Transverse colon (tissue), 4 donors: ENCODE measurements around the gene NANS. TPM values are rescaled to one million over a fixed set of nuclear protein-coding genes. Genes with fewer than 3 reads are reported as not detected.
A peak's percentile ranks its signal among the peaks of the same experiment; 100 is the strongest.

ENCODE experiments used
- DNase-seq: peaks from one replicate; pipeline ENCODE4 v3.0.0-alpha.2; 2019
- H3K27ac ChIP-seq, 4 donors: fragments of 200-600 bp; sonication (generic); 2 replicates each; pipeline ENCODE4 v1.5.1; 2016 to 2018; ENCODE audit warnings: inconsistent platforms in 4 of 4
- H3K27me3 ChIP-seq: fragments of 200-600 bp; sonication (generic); 2 replicates; pipeline ENCODE4 v1.5.1; 2017; ENCODE audit warnings: inconsistent platforms
- H3K36me3 ChIP-seq, 4 donors: fragments of 200-600 bp; sonication (generic); 2 replicates each; pipeline ENCODE4 v1.5.1; 2017 to 2019; ENCODE audit warnings: inconsistent platforms in 4 of 4
- H3K4me1 ChIP-seq, 4 donors: fragments of 200-600 bp; sonication (generic); 2 replicates each; pipeline ENCODE4 v1.5.1; 2017 to 2020; ENCODE audit warnings: inconsistent platforms in 4 of 4
- H3K4me3 ChIP-seq, 4 donors: fragments of 200-600 bp; sonication (generic); 1 replicate in 1 of 4; 2 replicates in 3 of 4; pipeline versions ENCODE4 v1.5.1 to v1.6.1; 2017 to 2019; ENCODE audit warnings: inconsistent platforms in 4 of 4
- H3K9me3 ChIP-seq, 2 donors: fragments of 200-600 bp; sonication (generic); 2 replicates each; pipeline ENCODE4 v1.5.1; 2017 to 2019; ENCODE audit warnings: inconsistent platforms in 2 of 2
- EP300 ChIP-seq: sonication (generic); formaldehyde crosslinking; IDR thresholded peaks from one replicate; pipeline ENCODE4 v1.6.1; 2017; ENCODE audit warnings: antibody characterized with exemption, low read depth
- POLR2A ChIP-seq: fragments of 450-650 bp; IDR thresholded peaks from one replicate; pipeline ENCODE4 v1.6.1; 2016; ENCODE audit warnings: antibody characterized with exemption, mild to moderate bottlenecking, moderate library complexity
- POLR2AphosphoS5 ChIP-seq, 3 donors: sonication (generic); formaldehyde crosslinking; IDR thresholded peaks; one replicate each; pipeline ENCODE4 v1.6.1; 2016; ENCODE audit warnings: antibody characterized with exemption in 3 of 3
- WGBS, 2 donors: methylation state at CpG; one replicate each; pipeline ENCODE4 v1.1.5; 2018; ENCODE audit warnings: low coverage in 1 of 2; 5-methylcytosine and 5-hydroxymethylcytosine counted together
- in situ Hi-C, 4 donors: fragments of 200-750 bp; cut with MboI; loops; one replicate each; pipeline versions ENCODE4 v1.15.0 to v1.15.1; 2017; ENCODE audit warnings: low sequenced_read_pairs in 3 of 4, low pct_ligation_motif_present in 1 of 4, low pct_unique_long_range_greater_than_20kb in 1 of 4
- intact Hi-C: fragments of 100-400 bp; cut with DNase I; formaldehyde crosslinking; loops from one replicate; pipeline ENCODE4 v1.15.1; 2023; ENCODE audit warnings: low total_unique reads
- total RNA-seq, 4 donors: library from RNA; depleted of rRNA; stranded (reverse); fragments of >200 nt; gene quantifications; one replicate each; pipeline ENCODE4 v1.1.0, GENCODE V29; 2016
- TF ChIP-seq, protein P1 (sequence below), 5 experiments: fragments of 200-600 bp in 3 of 5; fragments of 450-650 bp in 2 of 5; sonication (generic) in 3 of 5; IDR thresholded peaks; 1 replicate in 2 of 5; 2 replicates in 3 of 5; pipeline ENCODE4 v1.5.1; 2016 to 2017; ENCODE audit warnings: antibody characterized with exemption in 5 of 5, inconsistent platforms in 3 of 5, mild to moderate bottlenecking in 2 of 5, moderate library complexity in 1 of 5

Gene NANS
- total RNA-seq, 4 donors from 2014 or later: 86.6 to 319 (median 269) TPM

DNA sequence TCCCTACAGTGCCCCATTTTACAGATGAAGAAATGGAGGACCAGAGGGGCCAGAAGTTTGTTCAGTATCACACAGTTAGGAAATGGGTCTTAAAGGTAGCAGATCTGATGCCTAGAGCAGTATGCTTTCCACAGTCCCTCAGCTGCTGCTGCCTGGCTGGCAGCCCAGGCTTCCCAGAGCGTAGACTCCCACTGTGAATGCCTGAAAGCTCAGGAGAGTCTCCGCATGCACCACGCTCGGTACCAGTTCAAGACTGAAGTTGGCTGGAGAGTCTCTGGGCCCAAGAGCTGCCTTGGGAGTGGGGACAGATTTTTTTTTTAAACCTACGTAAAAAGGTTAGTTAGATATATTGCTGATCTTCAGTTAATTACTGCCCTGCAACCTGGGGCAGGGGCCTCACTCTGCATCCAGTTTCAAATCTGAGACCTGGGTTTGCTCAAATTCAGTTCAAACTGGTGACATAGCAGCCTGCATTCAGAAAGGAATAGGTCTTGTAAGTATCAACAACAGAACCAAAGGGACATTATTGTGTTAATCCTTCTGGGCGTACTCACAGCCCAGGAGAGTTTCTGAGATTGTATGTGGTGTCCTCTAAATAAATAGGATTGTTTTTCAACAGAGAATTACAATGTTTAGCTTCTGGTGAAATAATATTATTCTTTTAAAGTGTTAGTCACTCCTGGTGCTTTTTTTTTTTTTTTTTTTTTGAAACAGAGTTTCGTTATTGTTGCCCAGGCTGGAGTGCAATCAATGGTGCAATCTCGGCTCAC is 8.3 kb downstream of the NANS start:
- intact Hi-C loops: no loop called here
- Histone ChIP-seq H3K27ac (no peak overlapping the region), H3K4me1 (peaks cover 0 to 74% (median 13%) of the 10 kb centered on the region in 4 donors), H3K4me3 (no peak overlapping the region), H3K27me3 (no peaks in the 10 kb centered on the region), H3K9me3 (no peaks in the 10 kb centered on the region), H3K36me3 (peaks cover 0 to 38% (median 17%) of the 10 kb centered on the region in 4 donors)
- no peak for DNase-seq
- WGBS, 2 donors: 89 to 92% methylated on average over 4 to 8 of the region's 8 CpGs
- in situ Hi-C loops: loop anchor here in 1 of 4 donors (25.0 kb wide), 1 partner anchor 122 kb away; the partner anchor contains the start of gene CORO2A
- TF ChIP-seq, protein P1, sequence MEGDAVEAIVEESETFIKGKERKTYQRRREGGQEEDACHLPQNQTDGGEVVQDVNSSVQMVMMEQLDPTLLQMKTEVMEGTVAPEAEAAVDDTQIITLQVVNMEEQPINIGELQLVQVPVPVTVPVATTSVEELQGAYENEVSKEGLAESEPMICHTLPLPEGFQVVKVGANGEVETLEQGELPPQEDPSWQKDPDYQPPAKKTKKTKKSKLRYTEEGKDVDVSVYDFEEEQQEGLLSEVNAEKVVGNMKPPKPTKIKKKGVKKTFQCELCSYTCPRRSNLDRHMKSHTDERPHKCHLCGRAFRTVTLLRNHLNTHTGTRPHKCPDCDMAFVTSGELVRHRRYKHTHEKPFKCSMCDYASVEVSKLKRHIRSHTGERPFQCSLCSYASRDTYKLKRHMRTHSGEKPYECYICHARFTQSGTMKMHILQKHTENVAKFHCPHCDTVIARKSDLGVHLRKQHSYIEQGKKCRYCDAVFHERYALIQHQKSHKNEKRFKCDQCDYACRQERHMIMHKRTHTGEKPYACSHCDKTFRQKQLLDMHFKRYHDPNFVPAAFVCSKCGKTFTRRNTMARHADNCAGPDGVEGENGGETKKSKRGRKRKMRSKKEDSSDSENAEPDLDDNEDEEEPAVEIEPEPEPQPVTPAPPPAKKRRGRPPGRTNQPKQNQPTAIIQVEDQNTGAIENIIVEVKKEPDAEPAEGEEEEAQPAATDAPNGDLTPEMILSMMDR (IDR thresholded peaks at IDR 0.05): no peak
- TF ChIP-seq POLR2AphosphoS5 (IDR thresholded peaks at IDR 0.05) (no peak), POLR2A (no peak), EP300 (no peak)

DNA sequence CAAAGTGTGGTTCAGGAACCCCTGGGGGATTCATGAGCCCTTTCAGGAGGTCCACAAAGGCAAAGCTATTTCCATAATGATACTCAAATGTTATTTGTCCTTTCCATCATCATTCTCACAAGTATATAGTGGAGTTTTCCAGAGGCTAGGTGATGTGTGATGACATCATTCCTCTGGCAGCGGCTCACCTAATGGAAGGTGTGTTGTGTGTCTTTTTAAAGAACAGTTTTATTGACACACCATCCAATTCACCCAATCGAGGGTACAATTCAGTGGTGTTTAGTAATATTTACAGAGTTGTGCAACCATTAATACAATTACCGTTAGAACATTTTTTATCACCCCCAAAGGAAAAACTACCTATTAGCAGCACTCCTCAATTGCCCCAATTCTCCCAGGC is 9.7 kb downstream of the NANS start:
- Histone ChIP-seq H3K4me3 (no peak overlapping the region), H3K27ac (peak overlapping the region in 3 of 4 donors; percentile 6 to 42 (median 18)), H3K36me3 (peaks cover 0 to 34% (median 17%) of the 10 kb centered on the region in 4 donors), H3K27me3 (no peaks in the 10 kb centered on the region), H3K4me1 (peaks cover under 1 to 72% (median 13%) of the 10 kb centered on the region in 4 donors), H3K9me3 (no peaks in the 10 kb centered on the region)
- TF ChIP-seq EP300: no peak
- TF ChIP-seq, protein P1 (IDR thresholded peaks at IDR 0.05): no peak
- TF ChIP-seq POLR2AphosphoS5 (IDR thresholded peaks at IDR 0.05): no peak
- TF ChIP-seq POLR2A: no peak
- 33 to 63% methylated on average over 2 to 3 of the region's 3 CpGs for WGBS, 2 donors
- DNase-seq: no peak
- in situ Hi-C loops: loop anchor here in 1 of 4 donors (25.0 kb wide), 1 partner anchor 121 kb away; the partner anchor contains the start of gene CORO2A
- intact Hi-C loops: no loop called here

DNA sequence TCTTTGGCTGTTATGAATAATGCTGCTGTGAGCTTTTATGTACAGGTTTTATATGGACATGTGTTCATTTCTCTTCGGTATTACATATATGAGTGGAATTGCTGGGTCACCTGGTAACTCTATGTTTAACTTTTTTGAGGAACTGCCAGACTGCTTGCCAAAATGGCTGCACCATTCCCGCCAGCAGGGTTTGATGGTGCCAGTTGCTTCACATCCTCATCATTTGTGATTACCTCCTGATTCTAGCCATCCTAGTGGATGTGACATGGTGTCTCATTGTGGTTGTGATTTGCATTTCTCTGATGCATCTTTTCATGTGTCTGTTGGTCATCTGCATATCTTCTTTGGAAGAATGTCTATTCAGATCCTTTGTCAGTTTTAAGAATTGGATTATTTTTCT is 10.7 kb downstream of the NANS start:
- intact Hi-C loops: no loop called here
- peak overlapping the region in 2 of 4 donors; percentile 13 to 18 for H3K27ac ChIP-seq
- DNase-seq: no peak
- no peaks in the 10 kb centered on the region for H3K9me3 ChIP-seq
- H3K4me3 ChIP-seq: no peak overlapping the region
- in situ Hi-C loops: loop anchor here in 1 of 4 donors (25.0 kb wide), 1 partner anchor 120 kb away; the partner anchor contains the start of gene CORO2A
- TF ChIP-seq POLR2A (no peak), EP300 (no peak), POLR2AphosphoS5 (IDR thresholded peaks at IDR 0.05) (no peak)
- TF ChIP-seq, protein P1 (IDR thresholded peaks at IDR 0.05): peak in 1 of 5 experiments; percentile 14
- no peaks in the 10 kb centered on the region for H3K27me3 ChIP-seq
- WGBS, 2 donors: 46 to 67% methylated on average over 2 of the region's 2 CpGs
- H3K36me3 ChIP-seq: peaks cover 0 to 26% (median 13%) of the 10 kb centered on the region in 4 donors
- H3K4me1 ChIP-seq: peaks cover 3 to 73% (median 19%) of the 10 kb centered on the region in 4 donors

DNA sequence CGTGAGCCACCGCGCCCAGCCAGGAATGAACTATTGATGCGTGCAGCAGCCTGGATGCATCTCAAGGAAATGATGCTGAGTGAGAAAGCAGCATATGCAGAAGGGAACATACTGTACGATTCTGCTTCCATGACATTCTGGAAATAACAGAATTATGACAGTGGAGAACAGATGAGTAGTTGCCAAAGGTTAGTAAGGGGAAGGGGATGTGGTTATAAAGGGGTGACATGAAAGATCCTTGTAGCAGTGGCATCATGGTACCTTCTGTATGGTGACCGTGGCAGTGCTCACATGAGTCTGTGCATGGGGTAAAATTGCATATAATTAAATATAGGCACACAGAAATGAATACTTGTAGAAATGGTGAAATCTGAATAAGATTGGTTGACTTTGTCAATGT is 13.0 kb downstream of the NANS start:
- peaks cover 0 to 9% (median 4%) of the 10 kb centered on the region in 4 donors for H3K36me3 ChIP-seq
- in situ Hi-C loops: loop anchor here in 1 of 4 donors (25.0 kb wide), 1 partner anchor 118 kb away; the partner anchor contains the start of gene CORO2A
- TF ChIP-seq POLR2AphosphoS5 (IDR thresholded peaks at IDR 0.05) (peak in 1 of 3 donors; percentile 28), EP300 (no peak)
- TF ChIP-seq, protein P1 (IDR thresholded peaks at IDR 0.05): no peak
- no peak for DNase-seq
- WGBS, 2 donors: 96% methylated on average over 6 of the region's 6 CpGs; no CpG with 5 or more reads in 1 of the 2 donors
- no peaks in the 10 kb centered on the region for H3K9me3 ChIP-seq
- no peak overlapping the region for H3K4me3 ChIP-seq
- H3K27ac ChIP-seq: no peak overlapping the region
- H3K4me1 ChIP-seq: peaks cover 12 to 74% (median 32%) of the 10 kb centered on the region in 4 donors
- no peaks in the 10 kb centered on the region for H3K27me3 ChIP-seq
- intact Hi-C loops: no loop called here
